ENCODE data around the gene NAB2. TPM values are rescaled to one million over a fixed set of nuclear protein-coding genes. Genes with fewer than 3 reads are reported as not detected.

NAB2 gene
- total and polyA plus RNA-seq, 2 of the 8 experiments (the other 6 are each of a cell fraction or from before 2014, with no cell fraction given) = 20.9 to 23.5 TPM

DNA sequence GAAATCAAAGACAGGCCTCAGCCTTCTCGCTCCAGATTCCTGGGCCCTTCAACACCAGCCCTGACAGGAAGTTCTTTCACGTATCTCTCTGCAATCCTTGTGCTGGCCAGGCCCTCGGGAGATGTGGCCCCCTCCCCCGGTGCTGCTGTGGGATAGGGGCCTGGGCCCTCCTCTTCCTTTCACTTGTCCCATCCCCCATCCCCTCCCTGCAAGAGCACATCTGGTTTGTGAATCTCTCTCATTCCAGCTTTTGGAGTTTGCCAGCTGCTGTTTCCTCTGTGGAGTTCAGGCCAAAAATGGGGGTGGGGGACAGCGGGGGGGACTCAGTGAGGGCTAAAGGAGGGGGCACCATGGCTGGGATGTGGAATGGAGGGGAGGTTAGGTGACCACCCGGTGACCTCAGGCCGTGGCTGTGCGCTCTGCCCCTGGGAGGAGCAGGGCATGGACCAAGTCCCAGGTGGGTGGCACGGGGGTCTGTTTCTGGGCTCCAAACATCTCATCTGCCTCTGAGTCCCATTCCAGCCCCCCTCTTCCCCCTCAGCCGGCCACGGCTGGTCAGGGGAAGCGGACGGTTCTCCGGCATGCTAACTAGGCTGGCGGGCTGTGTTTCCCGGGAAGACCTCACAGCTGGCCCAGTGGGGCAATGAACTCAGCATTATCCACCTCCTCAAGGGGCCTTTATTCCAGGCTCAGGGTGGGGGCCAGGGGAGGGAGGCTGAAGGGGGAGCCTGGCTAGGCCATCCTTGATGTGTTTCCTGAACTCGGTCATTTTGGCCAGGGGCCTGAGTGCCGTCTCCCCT lies 46.8 kb downstream of the NAB2 start:
- ChIA-PET CTCF (ENCODE audit: partially characterized antibody) (interaction anchor here (0.6 to 6.5 kb wide), 14 partner anchors 10 to 1295 kb away, joined by 3 to 76 read pairs (median 5); partner anchors contain the start of gene LRP1-AS), POLR2A (ENCODE audit: partially characterized antibody) (interaction anchor here (0.6 to 5.6 kb wide), 24 partner anchors 8 to 1053 kb away, joined by 3 to 38 read pairs (median 4); partner anchors contain the start of genes DTX3, LRP1, LRP1-AS and SHMT2)
- TF ChIP-seq RBBP5 (IDR thresholded peaks at IDR 0.05; ENCODE audit: borderline replicate concordance, low read depth, low read length) (0 out of 2 replicates have a peak, but pooled peaks have one; percentile 22), RAD21 (IDR thresholded peaks at IDR 0.05 in 1 of 2, conservative IDR thresholded peaks at IDR 0.05 in 1 of 2; ENCODE audit: low read depth in 2 of 2, low read length in 2 of 2) (no peak), CHD2 (IDR thresholded peaks at IDR 0.05; ENCODE audit: low read length) (peak; percentile 48; the same call in 1 of the 2 replicates), NRF1 (IDR thresholded peaks at IDR 0.05; ENCODE audit: low read depth, low read length) (no peak), TCF12 (IDR thresholded peaks at IDR 0.05; ENCODE audit: low read depth, low read length) (peak; percentile 83; the same call in 1 of the 2 replicates), ASH2L (IDR thresholded peaks at IDR 0.05; ENCODE audit: low read length) (peak; percentile 37), ZNF274 (IDR thresholded peaks at IDR 0.05; ENCODE audit: borderline replicate concordance, extremely low read depth, low read length) (no peak), KDM1A (IDR thresholded peaks at IDR 0.05; ENCODE audit: borderline replicate concordance, low read length) (peak; percentile 91; the same call in 1 of the 2 replicates)
- TF ChIP-seq, protein P1, sequence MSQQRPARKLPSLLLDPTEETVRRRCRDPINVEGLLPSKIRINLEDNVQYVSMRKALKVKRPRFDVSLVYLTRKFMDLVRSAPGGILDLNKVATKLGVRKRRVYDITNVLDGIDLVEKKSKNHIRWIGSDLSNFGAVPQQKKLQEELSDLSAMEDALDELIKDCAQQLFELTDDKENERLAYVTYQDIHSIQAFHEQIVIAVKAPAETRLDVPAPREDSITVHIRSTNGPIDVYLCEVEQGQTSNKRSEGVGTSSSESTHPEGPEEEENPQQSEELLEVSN (IDR thresholded peaks at IDR 0.05) = no peak

More for the DNA sequence above, 46.8 kb downstream of the NAB2 start:
- no peaks in the 10 kb centered on the region for H3K9me3 ChIP-seq (ENCODE audit: insufficient read depth in 2 of 2, low read depth in 1 of 2, low read length in 1 of 2)
- no peak overlapping the region for H3K14ac ChIP-seq (ENCODE audit: insufficient read length)
- no peak overlapping the region for H3K23ac ChIP-seq (ENCODE audit: insufficient read length)
- peak overlapping the region; percentile 77; the same call in 1 of the 2 replicates for H4K8ac ChIP-seq (ENCODE audit: extremely low read depth, insufficient read depth, low read length)
- H2AFZ ChIP-seq (ENCODE audit: low read length) = no peak overlapping the region
- no peak overlapping the region for H3K56ac ChIP-seq (replicated peaks; ENCODE audit: insufficient read length, low read depth, low read length)
- no peak overlapping the region for H2BK20ac ChIP-seq (ENCODE audit: low read length)
- H3K18ac ChIP-seq (ENCODE audit: extremely low read depth, low read length) = peak overlapping the region; percentile 60
- peak overlapping the region; percentile 83; the same call in 1 of the 2 replicates for H2BK5ac ChIP-seq (ENCODE audit: low read depth, low read length)
- H4K20me1 ChIP-seq (replicated peaks in 1 of 2; ENCODE audit: control insufficient read depth in 1 of 2, insufficient read depth in 2 of 2, low read length in 2 of 2) = peaks cover 9 to 18% of the 10 kb centered on the region in 2 experiments
- 0 out of 2 replicates have a peak overlapping the region, but pooled peaks have one; percentile 9 for H2BK12ac ChIP-seq (ENCODE audit: low read depth, low read length)
- H3K23me2 ChIP-seq (ENCODE audit: low read depth, low read length) = no peaks in the 10 kb centered on the region
- H3K4me3 ChIP-seq (ENCODE audit: extremely low read depth in 1 of 4, insufficient read depth in 2 of 4, low read depth in 3 of 4, low read length in 4 of 4) = peak overlapping the region in 1 of 4 experiments; percentile 47; a peak in 4 of 8 replicates
- H3K27me3 ChIP-seq (replicated peaks in 1 of 4; ENCODE audit: control insufficient read depth in 3 of 4, extremely low read depth in 1 of 4, insufficient read depth in 3 of 4, low read length in 3 of 4) = no peaks in the 10 kb centered on the region
- 0 out of 2 replicates have a peak overlapping the region, but pooled peaks have one; percentile 29 for H2BK15ac ChIP-seq (ENCODE audit: low read length)
- peak overlapping the region; percentile 51 for H4K91ac ChIP-seq (replicated peaks; ENCODE audit: insufficient read length, low read length)
- no peak overlapping the region for H2BK120ac ChIP-seq (replicated peaks; ENCODE audit: low read depth, low read length)
- H3K27ac ChIP-seq (ENCODE audit: low read depth, low read length) = peak overlapping the region; percentile 78
- no peak overlapping the region for H3K4ac ChIP-seq (replicated peaks; ENCODE audit: insufficient read length, low read depth, low read length)
- peaks cover 22 to 53% (median 30%) of the 10 kb centered on the region in 4 experiments for H3K4me1 ChIP-seq (replicated peaks in 1 of 4; ENCODE audit: control insufficient read depth in 3 of 4, insufficient read depth in 4 of 4, low read length in 3 of 4)
- WGBS, 2 experiments (ENCODE audit: extremely low coverage in 1 of 2, insufficient coverage in 1 of 2, insufficient read length in 1 of 2, insufficient replicate concordance in 2 of 2, low coverage in 1 of 2, low lambda C conversion rate in 2 of 2, missing lambda C conversion rate in 1 of 2) = 57% methylated on average over 14 of the region's 18 CpGs; no CpG with 5 or more reads in 1 of the 2 experiments
- H3K4me2 ChIP-seq (ENCODE audit: insufficient read depth in 1 of 2, low read depth in 2 of 2, low read length in 2 of 2) = peak overlapping the region; percentile 58 to 72
- peaks cover 21% of the 10 kb centered on the region for H3K79me1 ChIP-seq (ENCODE audit: low read depth, low read length)
- H4K5ac ChIP-seq (ENCODE audit: insufficient read length, low read depth, low read length) = peak overlapping the region; percentile 28
- peaks cover 12 to 29% (median 20%) of the 10 kb centered on the region in 4 experiments for H3K36me3 ChIP-seq (ENCODE audit: control insufficient read depth in 2 of 4, insufficient read depth in 4 of 4, low read length in 3 of 4)
- H3K9ac ChIP-seq (replicated peaks in 1 of 4; ENCODE audit: extremely low read depth in 1 of 4, low read depth in 3 of 4, low read length in 3 of 4) = peak overlapping the region in 2 of 4 experiments; percentile 1 to 14; a peak in 1 of 7 replicates
- H3K79me2 ChIP-seq (ENCODE audit: control insufficient read depth in 1 of 2, insufficient read depth in 2 of 2, low read length in 2 of 2) = peaks cover 3 to 74% of the 10 kb centered on the region in 2 experiments; a peak in 2 of 4 replicates
- DNase-seq (ENCODE audit: low read depth in 1 of 2, low spot score in 2 of 2) (no peak), FAIRE-seq (no peak)
- H2AK5ac ChIP-seq (ENCODE audit: low read depth, low read length) = peak overlapping the region; percentile 47; the same call in 1 of the 2 replicates
